GM12892 (cell line): ENCODE measurements around the gene CLDN7.

ENCODE experiments used
- POLR2A ChIP-seq: IDR thresholded peaks from 2 replicates; pipeline ENCODE4 v1.6.1; 2011; ENCODE audit warnings: low read depth, low read length, control low read depth
- POLR2AphosphoS5 ChIP-seq: IDR thresholded peaks from 2 replicates; pipeline ENCODE4 v1.6.1; 2011; ENCODE audit warnings: low read depth, low read length, control low read depth
- TAF1 ChIP-seq: IDR thresholded peaks from 2 replicates; pipeline ENCODE4 v1.6.1; 2011; ENCODE audit warnings: low read depth, mild to moderate bottlenecking, control low read depth, low read length, borderline replicate concordance

GRCh38 chr17:7248796-7249195 is 13.5 kb downstream of the CLDN7 start:
- TF ChIP-seq TAF1 = no peak
- TF ChIP-seq POLR2AphosphoS5 = no peak
- TF ChIP-seq POLR2A = no peak
